Stimulated activated naive CD8-positive, alpha-beta T cell treated with anti-CD3 and anti-CD28 coated beads, Interleukin-15, amount 100 ng/mL, for 72 hours (primary cell): Measurements from ENCODE around the gene ANKRD11.
A peak's percentile ranks its signal among the peaks of the same experiment; 100 is the strongest.

Experiments used
- ATAC-seq: fragments of 150-1000 bp; cut with Tn5 transposase; 2 replicates; pipeline ENCODE4 v1.10.0; 2021; ENCODE audit warnings: mild to moderate bottlenecking, moderate library complexity
- DNase-seq, 2 donors: peaks; one replicate each; pipeline ENCODE4 v3.0.0; 2021 to 2022
- H3K27ac Mint-ChIP-seq, 2 donors: one replicate each; pipeline ENCODE4 v1.8.0; 2022; ENCODE audit warnings: mild to moderate bottlenecking in 2 of 2, mixed read lengths in 2 of 2, moderate library complexity in 2 of 2
- H3K27me3 Mint-ChIP-seq: one replicate; pipeline ENCODE4 v1.8.0; 2022; ENCODE audit warnings: mixed read lengths
- H3K4me1 Mint-ChIP-seq: one replicate; pipeline ENCODE4 v1.8.0; 2022; ENCODE audit warnings: mild to moderate bottlenecking, mixed read lengths
- H3K4me3 Mint-ChIP-seq, 2 donors: one replicate each; pipeline ENCODE4 v1.8.0; 2022; ENCODE audit warnings: mild to moderate bottlenecking in 2 of 2, mixed read lengths in 2 of 2, moderate library complexity in 1 of 2
- H3K9me3 Mint-ChIP-seq, 2 donors: one replicate each; pipeline ENCODE4 v1.8.0; 2022; ENCODE audit warnings: mixed read lengths in 2 of 2

ANKRD11 gene

GRCh38 chr16:89237733-89238132, 252.6 kb downstream of the ANKRD11 start:
- Mint-ChIP-seq H3K27me3 (no peaks in the 10 kb centered on the region), H3K27ac (no peak overlapping the region), H3K4me1 (peaks cover 24% of the 10 kb centered on the region), H3K4me3 (no peak overlapping the region), H3K9me3 (no peaks in the 10 kb centered on the region)
- ATAC-seq (no peak), DNase-seq (no peak)

- ATAC-seq (no peak), DNase-seq (no peak)
- no peak overlapping the region for H3K27ac Mint-ChIP-seq
- no peak overlapping the region for H3K4me3 Mint-ChIP-seq
- H3K9me3 Mint-ChIP-seq = peaks cover 0 to 7% of the 10 kb centered on the region in 2 donors
- H3K27me3 Mint-ChIP-seq = no peaks in the 10 kb centered on the region
- no peaks in the 10 kb centered on the region for H3K4me1 Mint-ChIP-seq
Observed at GRCh38 chr16:89233678-89234490, 256.5 kb downstream of the ANKRD11 start.

- H3K4me1 Mint-ChIP-seq = no peaks in the 10 kb centered on the region
- no peak overlapping the region for H3K27ac Mint-ChIP-seq
- no peaks in the 10 kb centered on the region for H3K27me3 Mint-ChIP-seq
- ATAC-seq (no peak), DNase-seq (no peak)
- H3K4me3 Mint-ChIP-seq = no peak overlapping the region
- H3K9me3 Mint-ChIP-seq = peaks cover 14 to 25% of the 10 kb centered on the region in 2 donors
Observed at GRCh38 chr16:89232107-89232506, 258.3 kb downstream of the ANKRD11 start.

- no peaks in the 10 kb centered on the region for H3K4me1 Mint-ChIP-seq
- no peaks in the 10 kb centered on the region for H3K27me3 Mint-ChIP-seq
- DNase-seq (no peak), ATAC-seq (no peak)
- no peak overlapping the region for H3K27ac Mint-ChIP-seq
- H3K9me3 Mint-ChIP-seq = peaks cover 21 to 34% of the 10 kb centered on the region in 2 donors
- H3K4me3 Mint-ChIP-seq = no peak overlapping the region
Observed at GRCh38 chr16:89230255-89230654, 260.1 kb downstream of the ANKRD11 start.

GRCh38 chr16:89224665-89225064, 265.7 kb downstream of the ANKRD11 start:
- Mint-ChIP-seq H3K4me1 (no peaks in the 10 kb centered on the region), H3K27ac (no peak overlapping the region), H3K9me3 (peaks cover 21 to 34% of the 10 kb centered on the region in 2 donors), H3K27me3 (no peaks in the 10 kb centered on the region), H3K4me3 (no peak overlapping the region)
- DNase-seq (no peak), ATAC-seq (no peak)

GRCh38 chr16:89222931-89223330, 267.4 kb downstream of the ANKRD11 start:
- Mint-ChIP-seq H3K9me3 (peaks cover 13 to 17% of the 10 kb centered on the region in 2 donors), H3K4me1 (peaks cover 6% of the 10 kb centered on the region), H3K27me3 (no peaks in the 10 kb centered on the region), H3K27ac (no peak overlapping the region), H3K4me3 (no peak overlapping the region)
- no peak for DNase-seq
- ATAC-seq = no peak

GRCh38 chr16:89221604-89222003, 268.8 kb downstream of the ANKRD11 start:
- H3K27ac Mint-ChIP-seq = peak overlapping the region; percentile 57 to 65
- no peak for ATAC-seq

GRCh38 chr16:89219365-89219764, 271.0 kb downstream of the ANKRD11 start:
- peaks cover 18% of the 10 kb centered on the region for H3K4me1 Mint-ChIP-seq
- H3K27ac Mint-ChIP-seq = peak overlapping the region in 1 of 2 donors; percentile 62
- no peaks in the 10 kb centered on the region for H3K9me3 Mint-ChIP-seq
- ATAC-seq (no peak), DNase-seq (no peak)
- H3K27me3 Mint-ChIP-seq = no peaks in the 10 kb centered on the region
- H3K4me3 Mint-ChIP-seq = peak overlapping the region; percentile 45 to 54

More at GRCh38 chr16:89221604-89222003, 268.8 kb downstream of the ANKRD11 start:
- Mint-ChIP-seq H3K27me3 (no peaks in the 10 kb centered on the region), H3K4me3 (no peak overlapping the region), H3K9me3 (peaks cover 2 to 4% of the 10 kb centered on the region in 2 donors), H3K4me1 (peaks cover 7% of the 10 kb centered on the region)
- DNase-seq = no peak
